PC-3 (cell line): ENCODE data around the gene ECHS1.
"Not testable (repeated sequence)": the region's sequence is repeated elsewhere in the genome, so short reads cannot be mapped to it uniquely, and the experiment has no call there.

ENCODE experiments used
- EZH2phosphoT487 ChIP-seq: fragments of 300-600 bp; sonication (generic); IDR thresholded peaks from 2 replicates; pipeline ENCODE4 v1.6.1; 2018; ENCODE audit warnings: mild to moderate bottlenecking, antibody characterized with exemption, low read length, borderline replicate concordance
- TF ChIP-seq, protein P1 (sequence below): fragments of 300-600 bp; sonication (generic); conservative IDR thresholded peaks from 2 replicates; pipeline ENCODE4 v1.5.1; 2017; ENCODE audit warnings: antibody characterized with exemption, low read depth, mild to moderate bottlenecking, low read length

DNA sequence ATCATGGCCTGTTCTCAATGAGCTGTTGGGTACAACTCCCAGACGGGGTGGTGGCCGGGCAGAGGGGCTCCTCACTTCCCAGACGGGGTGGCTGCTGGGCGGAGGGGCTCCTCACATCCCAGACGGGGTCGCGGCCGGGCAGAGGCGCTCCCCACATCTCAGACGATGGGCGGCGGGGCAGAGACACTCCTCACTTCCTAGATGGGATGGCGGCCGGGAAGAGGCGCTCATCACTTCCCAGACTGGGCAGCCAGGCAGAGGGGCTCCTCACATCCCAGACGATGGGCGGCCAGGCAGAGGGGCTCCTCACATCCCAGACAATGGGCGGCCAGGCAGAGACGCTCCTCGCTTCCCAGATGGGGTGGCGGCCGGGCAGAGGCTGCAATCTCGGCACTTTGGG, 41.2 kb upstream of the ECHS1 start:
- TF ChIP-seq, protein P1, sequence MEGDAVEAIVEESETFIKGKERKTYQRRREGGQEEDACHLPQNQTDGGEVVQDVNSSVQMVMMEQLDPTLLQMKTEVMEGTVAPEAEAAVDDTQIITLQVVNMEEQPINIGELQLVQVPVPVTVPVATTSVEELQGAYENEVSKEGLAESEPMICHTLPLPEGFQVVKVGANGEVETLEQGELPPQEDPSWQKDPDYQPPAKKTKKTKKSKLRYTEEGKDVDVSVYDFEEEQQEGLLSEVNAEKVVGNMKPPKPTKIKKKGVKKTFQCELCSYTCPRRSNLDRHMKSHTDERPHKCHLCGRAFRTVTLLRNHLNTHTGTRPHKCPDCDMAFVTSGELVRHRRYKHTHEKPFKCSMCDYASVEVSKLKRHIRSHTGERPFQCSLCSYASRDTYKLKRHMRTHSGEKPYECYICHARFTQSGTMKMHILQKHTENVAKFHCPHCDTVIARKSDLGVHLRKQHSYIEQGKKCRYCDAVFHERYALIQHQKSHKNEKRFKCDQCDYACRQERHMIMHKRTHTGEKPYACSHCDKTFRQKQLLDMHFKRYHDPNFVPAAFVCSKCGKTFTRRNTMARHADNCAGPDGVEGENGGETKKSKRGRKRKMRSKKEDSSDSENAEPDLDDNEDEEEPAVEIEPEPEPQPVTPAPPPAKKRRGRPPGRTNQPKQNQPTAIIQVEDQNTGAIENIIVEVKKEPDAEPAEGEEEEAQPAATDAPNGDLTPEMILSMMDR, result not testable (repeated sequence)
- TF ChIP-seq EZH2phosphoT487, result not testable (repeated sequence)
